Uterus (tissue), 2 donors: ENCODE measurements around the gene CXCL8.

Experiments used
- CTCF ChIP-seq, 4 experiments: fragments of 200-600 bp in 2 of 4; fragments of 450-650 bp in 2 of 4; sonication (generic) in 2 of 4; IDR thresholded peaks; one replicate each; pipeline ENCODE4 v1.5.1; 2016 to 2019; ENCODE audit warnings: antibody characterized with exemption in 4 of 4, mild to moderate bottlenecking in 2 of 4, moderate library complexity in 1 of 4
- POLR2A ChIP-seq, 2 donors: fragments of 450-650 bp; IDR thresholded peaks; one replicate each; pipeline ENCODE4 v1.6.1; 2016; ENCODE audit warnings: antibody characterized with exemption in 2 of 2, mild to moderate bottlenecking in 1 of 2, moderate library complexity in 1 of 2

- no peak for TF ChIP-seq CTCF (IDR thresholded peaks at IDR 0.05)
- TF ChIP-seq POLR2A (IDR thresholded peaks at IDR 0.05) = no peak
Observed at GRCh38 chr4:73693811-73694210, 46.6 kb upstream of the CXCL8 start.
